Nephron (organoid): ENCODE data around the gene IL10RB.
"Not testable (repeated sequence)": the region's sequence is repeated elsewhere in the genome, so short reads cannot be mapped to it uniquely, and the experiment has no call there.

Source experiments
- H3K27ac Mint-ChIP-seq, 3 experiments: 2 replicates each; pipeline ENCODE4 v1.8.0; 2020; ENCODE audit warnings: mixed read lengths in 3 of 3, mild to moderate bottlenecking in 2 of 3, moderate library complexity in 1 of 3
- H3K27me3 Mint-ChIP-seq: 2 replicates; pipeline ENCODE4 v1.8.0; 2021; ENCODE audit warnings: low read depth, mild to moderate bottlenecking, moderate library complexity, mixed read lengths
- H3K36me3 Mint-ChIP-seq: 2 replicates; pipeline ENCODE4 v1.8.0; 2020; ENCODE audit warnings: low read depth, mixed read lengths
- H3K4me1 Mint-ChIP-seq: 2 replicates; pipeline ENCODE4 v1.8.0; 2020; ENCODE audit warnings: mixed read lengths
- H3K4me3 Mint-ChIP-seq, 3 experiments: 2 replicates each; pipeline ENCODE4 v1.8.0; 2020; ENCODE audit warnings: mild to moderate bottlenecking in 3 of 3, mixed read lengths in 3 of 3, moderate library complexity in 2 of 3
- H3K9me3 Mint-ChIP-seq: 2 replicates; pipeline ENCODE4 v1.8.0; 2020; ENCODE audit warnings: mixed read lengths
- TF ChIP-seq, protein P1 (sequence below), 3 experiments: fragments of 200-600 bp; sonication (generic); IDR thresholded peaks; one replicate each; pipeline ENCODE4 v1.5.0; 2021; ENCODE audit warnings: antibody characterized with exemption in 3 of 3; ENCODE audit not compliant: unreplicated experiment in 3 of 3

IL10RB gene

DNA sequence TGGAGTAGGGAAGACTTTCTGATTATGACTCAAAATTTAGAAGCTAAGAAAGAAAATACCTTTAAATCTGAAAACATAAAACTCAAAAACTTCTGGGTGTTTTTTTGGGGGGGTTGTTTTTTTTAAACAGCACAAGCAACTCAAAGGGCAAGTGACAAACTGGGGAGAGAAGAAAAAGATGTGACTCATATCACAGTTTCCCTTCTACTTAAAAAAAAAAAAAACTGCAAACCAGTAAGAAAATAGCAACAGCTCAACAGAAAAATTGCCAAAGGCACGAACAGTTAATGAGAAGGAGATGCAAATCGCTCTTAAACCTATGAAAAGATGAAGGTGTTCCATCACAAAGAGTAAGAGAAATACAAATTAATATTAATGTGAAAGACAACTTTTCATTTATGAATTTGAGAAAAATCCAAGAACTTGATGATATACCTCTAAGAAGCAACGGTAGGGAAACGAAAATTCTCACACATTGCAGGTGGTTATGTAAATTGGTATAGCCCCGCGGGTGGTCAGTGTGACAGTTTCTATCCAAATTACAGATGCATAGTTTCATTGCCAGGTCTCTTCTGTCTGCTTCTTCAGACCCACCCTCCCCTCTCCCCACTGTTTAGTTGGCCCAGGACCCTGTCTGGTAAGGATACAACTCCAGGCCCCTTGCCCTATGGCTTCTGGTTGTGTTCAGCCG, 27.5 kb upstream of the IL10RB start:
- Mint-ChIP-seq H3K27me3 (no peaks in the 10 kb centered on the region), H3K27ac (no peak overlapping the region), H3K4me1 (peaks cover 9% of the 10 kb centered on the region), H3K9me3 (peaks cover 2% of the 10 kb centered on the region), H3K4me3 (no peak overlapping the region), H3K36me3 (peaks cover 32% of the 10 kb centered on the region)
- TF ChIP-seq, protein P1, sequence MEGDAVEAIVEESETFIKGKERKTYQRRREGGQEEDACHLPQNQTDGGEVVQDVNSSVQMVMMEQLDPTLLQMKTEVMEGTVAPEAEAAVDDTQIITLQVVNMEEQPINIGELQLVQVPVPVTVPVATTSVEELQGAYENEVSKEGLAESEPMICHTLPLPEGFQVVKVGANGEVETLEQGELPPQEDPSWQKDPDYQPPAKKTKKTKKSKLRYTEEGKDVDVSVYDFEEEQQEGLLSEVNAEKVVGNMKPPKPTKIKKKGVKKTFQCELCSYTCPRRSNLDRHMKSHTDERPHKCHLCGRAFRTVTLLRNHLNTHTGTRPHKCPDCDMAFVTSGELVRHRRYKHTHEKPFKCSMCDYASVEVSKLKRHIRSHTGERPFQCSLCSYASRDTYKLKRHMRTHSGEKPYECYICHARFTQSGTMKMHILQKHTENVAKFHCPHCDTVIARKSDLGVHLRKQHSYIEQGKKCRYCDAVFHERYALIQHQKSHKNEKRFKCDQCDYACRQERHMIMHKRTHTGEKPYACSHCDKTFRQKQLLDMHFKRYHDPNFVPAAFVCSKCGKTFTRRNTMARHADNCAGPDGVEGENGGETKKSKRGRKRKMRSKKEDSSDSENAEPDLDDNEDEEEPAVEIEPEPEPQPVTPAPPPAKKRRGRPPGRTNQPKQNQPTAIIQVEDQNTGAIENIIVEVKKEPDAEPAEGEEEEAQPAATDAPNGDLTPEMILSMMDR (IDR thresholded peaks at IDR 0.05; ENCODE audit: unreplicated experiment in 3 of 3), result no peak

DNA sequence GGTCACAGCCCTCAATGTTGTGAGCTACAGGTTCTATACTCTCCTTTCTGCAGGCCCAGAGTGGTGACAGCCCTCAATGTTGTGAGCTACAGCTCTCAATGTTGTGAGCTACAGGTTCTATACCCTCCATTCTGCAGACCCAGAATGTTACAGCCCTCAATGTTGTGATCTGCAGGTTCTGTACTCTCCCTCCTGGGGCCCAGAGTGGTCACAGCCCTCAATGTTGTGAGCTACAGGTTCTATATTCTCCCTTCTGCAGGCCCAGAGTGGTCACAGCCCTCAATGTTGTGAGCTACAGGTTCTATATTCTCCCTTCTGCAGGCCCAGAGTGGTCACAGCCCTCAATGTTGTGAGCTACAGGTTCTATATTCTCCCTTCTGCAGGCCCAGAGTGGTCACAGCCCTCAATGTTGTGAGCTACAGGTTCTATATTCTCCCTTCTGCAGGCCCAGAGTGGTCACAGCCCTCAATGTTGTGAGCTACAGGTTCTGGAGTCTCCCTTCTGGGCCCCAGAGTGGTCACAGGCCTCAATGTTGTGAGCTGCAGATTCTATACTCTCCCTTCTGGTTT, 26.5 kb upstream of the IL10RB start:
- H3K9me3 Mint-ChIP-seq, H3K4me3 Mint-ChIP-seq, H3K4me1 Mint-ChIP-seq, H3K27me3 Mint-ChIP-seq, H3K27ac Mint-ChIP-seq: not testable (repeated sequence)
- peaks cover 36% of the 10 kb centered on the region for H3K36me3 Mint-ChIP-seq

DNA sequence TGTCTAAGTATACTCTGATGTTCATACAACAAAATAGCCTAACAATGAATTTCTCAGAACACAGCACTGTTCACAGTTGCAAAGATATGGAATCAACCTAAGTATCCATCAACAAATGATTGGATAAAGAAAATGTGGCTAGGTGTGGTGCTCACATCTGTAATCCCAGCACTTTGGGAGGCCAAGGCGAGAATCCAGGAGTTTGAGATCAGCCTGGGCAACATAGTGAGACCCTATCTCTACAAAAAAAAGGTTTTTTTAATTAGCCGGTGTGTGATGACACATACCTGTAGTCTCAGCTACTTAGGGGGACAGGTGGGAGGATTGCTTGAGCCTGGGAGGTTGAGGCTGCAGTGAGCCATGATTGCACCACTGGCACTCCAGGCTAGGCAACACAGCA, 25.8 kb upstream of the IL10RB start:
- Mint-ChIP-seq H3K36me3 (peaks cover 41% of the 10 kb centered on the region), H3K4me1 (peaks cover 9% of the 10 kb centered on the region), H3K27me3 (no peaks in the 10 kb centered on the region), H3K9me3 (peaks cover 2% of the 10 kb centered on the region), H3K27ac (no peak overlapping the region), H3K4me3 (no peak overlapping the region)
- TF ChIP-seq, protein P1 (IDR thresholded peaks at IDR 0.05; ENCODE audit: unreplicated experiment in 3 of 3), result no peak

DNA sequence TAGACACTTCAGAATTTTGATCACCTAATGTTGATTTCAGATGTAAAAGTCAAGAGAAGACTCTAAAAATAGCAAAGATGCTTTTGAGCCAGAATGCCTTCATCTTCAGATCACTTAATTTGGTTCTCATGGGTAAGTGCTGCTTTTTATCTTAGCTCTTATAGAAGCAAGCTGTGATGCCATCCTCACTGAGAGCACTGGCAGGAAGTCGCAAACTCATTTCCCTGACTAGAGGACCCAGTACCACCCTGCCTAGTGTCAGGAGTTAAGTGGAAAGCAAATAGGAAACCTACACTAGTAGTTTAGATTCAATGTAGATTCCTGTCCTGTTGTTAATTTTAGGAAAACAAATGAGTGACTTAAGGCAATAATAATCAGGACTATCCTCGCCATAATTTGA, 24.3 kb upstream of the IL10RB start:
- Mint-ChIP-seq H3K36me3 (peaks cover 50% of the 10 kb centered on the region), H3K9me3 (peaks cover 2% of the 10 kb centered on the region)

DNA sequence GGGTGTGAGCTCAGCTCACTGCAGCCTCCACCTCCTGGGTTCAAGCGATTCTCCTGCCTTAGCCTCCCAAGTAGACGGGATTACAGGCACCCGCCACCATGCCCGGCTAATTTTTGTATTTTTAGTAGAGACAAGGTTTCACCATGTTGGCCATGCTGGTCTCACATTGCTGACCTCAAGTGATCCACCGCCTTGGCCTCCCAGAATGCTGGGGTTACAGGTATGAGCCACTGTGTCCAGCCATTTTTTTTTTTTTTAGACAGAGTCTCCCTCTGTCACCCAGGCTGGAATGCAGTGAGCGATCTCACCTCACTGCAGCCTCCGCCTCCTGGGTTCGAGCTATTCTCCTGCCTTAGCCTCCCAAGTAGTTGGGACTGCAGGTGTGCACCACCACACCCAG, 23.3 kb upstream of the IL10RB start:
- not testable (repeated sequence) for H3K4me1 Mint-ChIP-seq, H3K27me3 Mint-ChIP-seq, H3K9me3 Mint-ChIP-seq, H3K27ac Mint-ChIP-seq, H3K4me3 Mint-ChIP-seq
- H3K36me3 Mint-ChIP-seq, result peaks cover 50% of the 10 kb centered on the region

More for the DNA sequence above, 24.3 kb upstream of the IL10RB start:
- TF ChIP-seq, protein P1 (IDR thresholded peaks at IDR 0.05; ENCODE audit: unreplicated experiment in 3 of 3), result no peak
- no peak overlapping the region for H3K4me3 Mint-ChIP-seq
- H3K27ac Mint-ChIP-seq, result no peak overlapping the region
- H3K27me3 Mint-ChIP-seq, result no peaks in the 10 kb centered on the region
- H3K4me1 Mint-ChIP-seq, result peaks cover 2% of the 10 kb centered on the region

DNA sequence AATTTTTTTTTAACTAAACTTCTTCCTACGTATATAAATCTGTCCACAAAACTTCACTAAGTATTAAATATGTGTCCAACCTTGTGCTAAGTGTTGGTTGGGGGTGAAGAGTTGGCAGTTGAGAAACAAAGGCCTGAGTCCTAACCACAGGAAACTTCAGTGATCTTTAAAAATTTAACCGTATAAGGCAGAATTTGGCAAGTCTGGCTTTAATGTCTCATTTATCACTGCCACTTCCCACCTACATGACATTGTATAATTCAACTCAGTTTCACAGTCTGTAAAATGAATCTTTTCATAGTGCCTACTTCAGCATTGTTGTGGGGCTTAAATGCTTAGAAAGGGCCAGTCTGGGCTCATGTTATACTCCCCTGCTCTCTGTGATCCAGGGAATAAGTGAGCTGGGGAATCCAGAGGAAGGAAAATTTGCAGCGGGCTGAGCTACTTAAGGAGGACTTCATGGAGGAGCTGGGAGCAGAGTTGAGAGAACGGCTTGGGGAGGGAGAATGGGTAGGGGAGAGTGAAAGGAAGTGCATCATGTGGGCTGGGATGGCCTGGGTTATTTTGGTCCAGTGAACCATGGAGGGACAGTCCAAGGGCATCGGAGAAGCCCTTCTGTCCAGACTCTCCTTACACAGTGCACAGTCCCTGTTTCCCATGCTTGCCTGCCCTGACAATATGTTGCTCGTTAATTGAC, 21.9 kb upstream of the IL10RB start:
- Mint-ChIP-seq H3K27ac (no peak overlapping the region), H3K4me3 (no peak overlapping the region), H3K4me1 (no peaks in the 10 kb centered on the region), H3K27me3 (no peaks in the 10 kb centered on the region), H3K36me3 (peaks cover 49% of the 10 kb centered on the region), H3K9me3 (peaks cover 2% of the 10 kb centered on the region)
- TF ChIP-seq, protein P1 (IDR thresholded peaks at IDR 0.05; ENCODE audit: unreplicated experiment in 3 of 3), result no peak

DNA sequence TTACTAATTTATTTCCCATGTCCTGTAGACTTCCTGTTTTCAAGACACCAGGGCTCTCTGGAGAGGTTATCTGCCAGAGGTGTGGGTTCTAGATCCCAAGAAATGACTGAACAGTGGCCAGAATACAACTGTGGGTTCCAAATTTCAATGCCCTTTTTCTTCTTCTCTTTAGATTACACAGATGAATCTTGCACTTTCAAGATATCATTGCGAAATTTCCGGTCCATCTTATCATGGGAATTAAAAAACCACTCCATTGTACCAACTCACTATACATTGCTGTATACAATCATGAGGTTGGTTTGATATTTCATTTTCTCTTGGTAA, 21.4 kb upstream of the IL10RB start:
- no peaks in the 10 kb centered on the region for H3K9me3 Mint-ChIP-seq
- peaks cover 52% of the 10 kb centered on the region for H3K36me3 Mint-ChIP-seq
- no peaks in the 10 kb centered on the region for H3K4me1 Mint-ChIP-seq
- H3K27ac Mint-ChIP-seq, result no peak overlapping the region
- H3K27me3 Mint-ChIP-seq, result no peaks in the 10 kb centered on the region
- TF ChIP-seq, protein P1 (IDR thresholded peaks at IDR 0.05; ENCODE audit: unreplicated experiment in 3 of 3), result no peak
- no peak overlapping the region for H3K4me3 Mint-ChIP-seq
